Fibroblast of skin of right biceps (primary cell): ENCODE data around the gene CCN5.
"Not testable (repeated sequence)": the region's sequence is repeated elsewhere in the genome, so short reads cannot be mapped to it uniquely, and the experiment has no call there.

Experiments
- DNase-seq: peaks from one replicate; pipeline ENCODE4 v3.0.0-alpha.2; 2013

Gene CCN5

GRCh38 chr20:44695674-44696300, 19.4 kb upstream of the CCN5 start:
- peak; percentile 81 for DNase-seq

GRCh38 chr20:44696315-44696714, 18.9 kb upstream of the CCN5 start:
- no peak for DNase-seq

- DNase-seq, result not testable (repeated sequence)
Observed at GRCh38 chr20:44697041-44697440, 18.1 kb upstream of the CCN5 start.

- DNase-seq, result no peak
Observed at GRCh38 chr20:44698351-44698750, 16.8 kb upstream of the CCN5 start.

- no peak for DNase-seq
Observed at GRCh38 chr20:44700306-44700705, 14.9 kb upstream of the CCN5 start.

GRCh38 chr20:44701118-44701857, 13.9 kb upstream of the CCN5 start:
- DNase-seq, result peak; percentile 53

GRCh38 chr20:44701858-44702256, 13.3 kb upstream of the CCN5 start:
- no peak for DNase-seq

GRCh38 chr20:44702776-44703175, 12.4 kb upstream of the CCN5 start:
- peak; percentile 75 for DNase-seq

GRCh38 chr20:44703183-44703925, 11.8 kb upstream of the CCN5 start:
- no peak for DNase-seq

GRCh38 chr20:44703956-44704488, 11.1 kb upstream of the CCN5 start:
- DNase-seq, result no peak

- peak; percentile 83 for DNase-seq
Observed at GRCh38 chr20:44704551-44704971, 10.6 kb upstream of the CCN5 start.

- no peak for DNase-seq
Observed at GRCh38 chr20:44705364-44706094, 9.6 kb upstream of the CCN5 start.

- DNase-seq, result peak; percentile 83
Observed at GRCh38 chr20:44706301-44707017, 8.7 kb upstream of the CCN5 start.

GRCh38 chr20:44707018-44707579, 8.1 kb upstream of the CCN5 start:
- DNase-seq, result peak; percentile 53

- no peak for DNase-seq
Observed at GRCh38 chr20:44709380-44709779, 5.8 kb upstream of the CCN5 start.

GRCh38 chr20:44709797-44710196, 5.4 kb upstream of the CCN5 start:
- no peak for DNase-seq

GRCh38 chr20:44711237-44711636, 3.9 kb upstream of the CCN5 start:
- no peak for DNase-seq

- no peak for DNase-seq
Observed at GRCh38 chr20:44714102-44714700, 968 bp upstream of the CCN5 start.

GRCh38 chr20:44715499-44716308, 535 bp downstream of the CCN5 start:
- no peak for DNase-seq

- DNase-seq, result no peak
Observed at GRCh38 chr20:44716309-44717106, 1.3 kb downstream of the CCN5 start.
